ENCODE data around the gene LINGO1. TPM values are rescaled to one million over a fixed set of nuclear protein-coding genes. Genes with fewer than 3 reads are reported as not detected.

The LINGO1 gene
- total and polyA plus RNA-seq, 2 experiments from 2014 or later: 31.8 to 37.0 TPM

- peak; percentile 51 for TF ChIP-seq CTCF (IDR thresholded peaks at IDR 0.05; ENCODE audit: low read depth, low read length)
- Histone ChIP-seq H3K27ac (no peak overlapping the region), H3K4me3 (no peak overlapping the region), H3K9me3 (ENCODE audit: low read depth) (no peaks in the 10 kb centered on the region), H3K4me1 (ENCODE audit: low read depth) (peaks cover 3% of the 10 kb centered on the region), H3K36me3 (no peaks in the 10 kb centered on the region), H3K27me3 (no peaks in the 10 kb centered on the region)
- peak; percentile 71 to 81 for DNase-seq (ENCODE audit: low read depth in 1 of 2, low spot score in 1 of 2)
Measured at GRCh38 chr15:77659350-77660321, 26.9 kb upstream of the LINGO1 start.

- Histone ChIP-seq H3K36me3 (no peaks in the 10 kb centered on the region), H3K27ac (no peak overlapping the region), H3K4me3 (no peak overlapping the region), H3K27me3 (no peaks in the 10 kb centered on the region), H3K9me3 (ENCODE audit: low read depth) (no peaks in the 10 kb centered on the region), H3K4me1 (ENCODE audit: low read depth) (no peaks in the 10 kb centered on the region)
- no peak for TF ChIP-seq CTCF (IDR thresholded peaks at IDR 0.05; ENCODE audit: low read depth, low read length)
- no peak for DNase-seq (ENCODE audit: low read depth in 1 of 2, low spot score in 1 of 2)
Measured at GRCh38 chr15:77658304-77658703, 25.6 kb upstream of the LINGO1 start.

- no peak for TF ChIP-seq CTCF (IDR thresholded peaks at IDR 0.05; ENCODE audit: low read depth, low read length)
- H3K4me3 ChIP-seq: no peak overlapping the region
- no peaks in the 10 kb centered on the region for H3K36me3 ChIP-seq
- no peaks in the 10 kb centered on the region for H3K4me1 ChIP-seq (ENCODE audit: low read depth)
- H3K9me3 ChIP-seq (ENCODE audit: low read depth): no peaks in the 10 kb centered on the region
- H3K27me3 ChIP-seq: no peaks in the 10 kb centered on the region
- DNase-seq (ENCODE audit: low read depth in 1 of 2, low spot score in 1 of 2): no peak
- H3K27ac ChIP-seq: no peak overlapping the region
Measured at GRCh38 chr15:77657634-77658238, 25.0 kb upstream of the LINGO1 start.

- no peaks in the 10 kb centered on the region for H3K4me1 ChIP-seq (ENCODE audit: low read depth)
- no peak overlapping the region for H3K27ac ChIP-seq
- H3K4me3 ChIP-seq: no peak overlapping the region
- no peaks in the 10 kb centered on the region for H3K9me3 ChIP-seq (ENCODE audit: low read depth)
- TF ChIP-seq CTCF (IDR thresholded peaks at IDR 0.05; ENCODE audit: low read depth, low read length): no peak
- H3K36me3 ChIP-seq: no peaks in the 10 kb centered on the region
- no peak for DNase-seq (ENCODE audit: low read depth in 1 of 2, low spot score in 1 of 2)
- no peaks in the 10 kb centered on the region for H3K27me3 ChIP-seq
Measured at GRCh38 chr15:77656294-77656693, 23.6 kb upstream of the LINGO1 start.

- Histone ChIP-seq H3K27ac (no peak overlapping the region), H3K36me3 (no peaks in the 10 kb centered on the region), H3K27me3 (no peaks in the 10 kb centered on the region), H3K4me3 (no peak overlapping the region), H3K9me3 (ENCODE audit: low read depth) (no peaks in the 10 kb centered on the region), H3K4me1 (ENCODE audit: low read depth) (no peaks in the 10 kb centered on the region)
- TF ChIP-seq CTCF (IDR thresholded peaks at IDR 0.05; ENCODE audit: low read depth, low read length): peak; percentile 34
- peak in 1 of 2 donors; percentile 58 for DNase-seq (ENCODE audit: low read depth in 1 of 2, low spot score in 1 of 2)
Measured at GRCh38 chr15:77654975-77655374, 22.3 kb upstream of the LINGO1 start.

Measured in cardiac muscle cell (in vitro differentiated cells and primary cell).